A549 (cell line): ENCODE measurements around the gene ADGRL1. TPM values are rescaled to one million over a fixed set of nuclear protein-coding genes. Genes with fewer than 3 reads are reported as not detected.
"Not testable (repeated sequence)": the region's sequence is repeated elsewhere in the genome, so short reads cannot be mapped to it uniquely, and the experiment has no call there.

Experiments
- ATAC-seq, 2 experiments: fragments of 200-7000 bp in 1 of 2; fragments of >200 bp in 1 of 2; cut with Nextera tagmentation in 1 of 2; cut with Tn5 transposase in 1 of 2; 3 replicates each; pipeline versions ENCODE4 v1.8.0 to v1.9.1; 2018 to 2020; ENCODE audit warnings: mild to moderate bottlenecking in 1 of 2, moderate library complexity in 1 of 2
- CTCF ChIA-PET: fragments of 300-600 bp; sonication (Branson Sonifier 250); formaldehyde crosslinking; extraction: SDS; loops from one replicate; lab custom pipeline; 2021; ENCODE audit warnings: antibody characterized with exemption, inconsistent platforms; lab: Yijun Ruan, JAX
- POLR2A ChIA-PET: fragments of 350-600 bp; formaldehyde crosslinking; extraction: SDS; loops from one replicate; lab custom pipeline; 2021; ENCODE audit warnings: antibody characterized with exemption, inconsistent platforms; lab: Yijun Ruan, JAX
- DNase-seq, 2 experiments: peaks; one replicate each; pipeline versions ENCODE4 v3.0.0 to v3.0.0-alpha.2; 2011 to 2016; ENCODE audit warnings: low read depth in 1 of 2, low spot score in 1 of 2
- FAIRE-seq: peaks from 2 replicates; lab custom pipeline; 2011; peaks lifted over from hg19 to GRCh38; lab: Jason Lieb, UNC
- H3K27ac ChIP-seq, 2 experiments: fragments of >200 bp; sonication (Bioruptor Twin); formaldehyde crosslinking; 3 replicates each; pipeline ENCODE4 v1.5.1; 2016 to 2017
- H3K4me1 ChIP-seq: fragments of >200 bp; sonication (Bioruptor Twin); formaldehyde crosslinking; 3 replicates; pipeline ENCODE4 v1.6.1; 2016
- H3K4me2 ChIP-seq: fragments of >200 bp; sonication (Bioruptor Twin); formaldehyde crosslinking; 3 replicates; pipeline ENCODE4 v1.6.1; 2016
- H3K4me3 ChIP-seq: fragments of >200 bp; sonication (Bioruptor Twin); formaldehyde crosslinking; 3 replicates; pipeline ENCODE4 v1.5.1; 2016
- H3K9me3 ChIP-seq: fragments of >200 bp; sonication (Bioruptor Twin); formaldehyde crosslinking; 3 replicates; pipeline ENCODE4 v1.6.1; 2016
- CBX8 ChIP-seq: fragments of 200-600 bp; sonication (generic); IDR thresholded peaks from 2 replicates; pipeline ENCODE4 v1.6.1; 2016
- CTCF ChIP-seq: fragments of >200 bp; sonication (Bioruptor Twin); formaldehyde crosslinking; IDR thresholded peaks from 3 replicates; pipeline ENCODE4 v1.5.1; 2016
- EHMT2 ChIP-seq: fragments of 200-600 bp; sonication (generic); IDR thresholded peaks from 2 replicates; pipeline ENCODE4 v1.6.1; 2016; ENCODE audit warnings: antibody characterized with exemption, low read depth, mild to moderate bottlenecking, moderate library complexity
- ESRRA ChIP-seq: fragments of 150-350 bp; IDR thresholded peaks from 2 replicates; pipeline ENCODE4 v1.6.1; 2014; ENCODE audit warnings: mild to moderate bottlenecking, low read length, borderline replicate concordance
- FOSB ChIP-seq: fragments of 250-450 bp; sonication (Bioruptor Pico); IDR thresholded peaks from 2 replicates; pipeline ENCODE4 v1.5.0; 2020; ENCODE audit warnings: mild to moderate bottlenecking, moderate library complexity
- HMGXB4 ChIP-seq: fragments of 250-450 bp; sonication (Bioruptor Pico); IDR thresholded peaks from 2 replicates; pipeline ENCODE4 v1.5.0; 2021; ENCODE audit warnings: mild to moderate bottlenecking, moderate library complexity, borderline replicate concordance
- HOXB5 ChIP-seq: fragments of 250-450 bp; sonication (Bioruptor Pico); IDR thresholded peaks from 2 replicates; pipeline ENCODE4 v1.5.0; 2020; ENCODE audit warnings: mild to moderate bottlenecking, moderate library complexity
- KDM1A ChIP-seq: fragments of 200-600 bp; sonication (generic); IDR thresholded peaks from 2 replicates; pipeline ENCODE4 v1.6.1; 2016; ENCODE audit warnings: low read depth, mild to moderate bottlenecking
- NFE2L2 ChIP-seq: fragments of 150-350 bp; conservative IDR thresholded peaks from 2 replicates; pipeline ENCODE4 v1.6.1; 2014; ENCODE audit warnings: low read length
- NR3C1 ChIP-seq: fragments of >200 bp; sonication (Bioruptor Twin); formaldehyde crosslinking; IDR thresholded peaks from 3 replicates; pipeline ENCODE4 v1.6.1; 2017
- PBX3 ChIP-seq: IDR thresholded peaks from 2 replicates; pipeline ENCODE4 v1.6.1; 2012
- RCOR1 ChIP-seq: fragments of 150-350 bp; IDR thresholded peaks from 2 replicates; pipeline ENCODE4 v1.6.1; 2014; ENCODE audit warnings: antibody characterized with exemption, low read length, low read depth
- RFX5 ChIP-seq: fragments of 450-650 bp; IDR thresholded peaks from 2 replicates; pipeline ENCODE4 v1.7.1; 2014; ENCODE audit warnings: antibody characterized with exemption, mild to moderate bottlenecking, moderate library complexity
- SREBF2 ChIP-seq: fragments of 450-650 bp; IDR thresholded peaks from 2 replicates; pipeline ENCODE4 v1.6.1; 2014; ENCODE audit warnings: mild to moderate bottlenecking, moderate library complexity
- TP53 ChIP-seq: fragments of 250-450 bp; sonication (Bioruptor Pico); IDR thresholded peaks from 2 replicates; pipeline ENCODE4 v1.5.0; 2021; ENCODE audit warnings: mild to moderate bottlenecking, moderate library complexity
- USF2 ChIP-seq: fragments of 450-650 bp; IDR thresholded peaks from 2 replicates; pipeline ENCODE4 v1.6.1; 2014; ENCODE audit warnings: antibody characterized with exemption
- ZC3H11A ChIP-seq: fragments of 450-650 bp; IDR thresholded peaks from 2 replicates; pipeline ENCODE4 v1.6.1; 2014; ENCODE audit warnings: antibody characterized with exemption, mild to moderate bottlenecking
- ZNF302 ChIP-seq: fragments of 250-450 bp; sonication (Bioruptor Pico); IDR thresholded peaks from 2 replicates; pipeline ENCODE4 v1.9.0; 2021; ENCODE audit warnings: inconsistent platforms, mild to moderate bottlenecking, moderate library complexity
- WGBS: methylation state at CpG from one replicate; pipeline ENCODE4 v1.1.6; 2017; ENCODE audit errors: missing lambda C conversion rate; 5-methylcytosine and 5-hydroxymethylcytosine counted together
- polyA plus RNA-seq, 4 experiments: library from polyadenylated mRNA; depleted of rRNA in 3 of 4; stranded (reverse); fragments of >200 nt; fragmentation: RNase III in 1 of 4; extraction: RNeasy Plus Mini Kit Qiagen cat#74134 plus additional on column Dnase treatment in 1 of 4; gene quantifications; 2 replicates in 3 of 4; 3 replicates in 1 of 4; pipeline ENCODE4 v1.2.3, GENCODE V29; 2011 to 2017
- TF ChIP-seq, protein P1 (sequence below): fragments of 200-600 bp; sonication (generic); IDR thresholded peaks from 2 replicates; pipeline ENCODE4 v1.6.1; 2016; ENCODE audit warnings: antibody characterized with exemption, mild to moderate bottlenecking, moderate library complexity

Gene ADGRL1
- polyA plus RNA-seq, 2 of the 4 experiments (the other 2 are of a cell fraction), result 3.9 to 6.0 TPM

- CTCF ChIA-PET, result interaction anchor here (1.5 to 2.9 kb wide), 2 partner anchors 49 to 163 kb away, joined by 4 to 11 read pairs; partner anchors contain the start of gene ASF1B
- H3K27ac ChIP-seq, H3K4me2 ChIP-seq, ATAC-seq, FAIRE-seq, H3K4me3 ChIP-seq, H3K4me1 ChIP-seq, H3K9me3 ChIP-seq, POLR2A ChIA-PET, DNase-seq: not testable (repeated sequence)
- WGBS, result 94% methylated on average over 1 of the region's 1 CpG
Measured at GRCh38 chr19:14185691-14186090, 20.3 kb downstream of the ADGRL1 start.

DNA sequence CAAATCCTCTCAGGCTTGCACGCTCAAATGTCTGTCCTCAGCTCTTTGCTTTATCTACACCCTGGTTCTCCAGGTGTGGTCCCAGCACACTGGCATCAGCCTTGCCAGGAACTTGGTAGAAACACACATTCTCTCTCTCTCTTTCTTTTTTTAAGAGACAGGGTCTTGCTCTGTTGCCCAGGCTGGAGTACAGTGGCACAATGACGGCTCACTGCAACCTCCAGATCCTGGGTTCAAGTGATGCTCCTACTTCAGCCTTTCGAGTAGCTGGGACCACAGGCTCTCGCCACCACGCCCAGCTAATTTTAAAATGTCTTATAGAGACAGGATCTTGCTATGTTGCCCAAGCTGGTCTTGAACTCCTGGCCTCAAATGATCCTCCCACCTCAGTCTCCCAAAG lies 20.8 kb downstream of the ADGRL1 start:
- TF ChIP-seq TP53 (CRISPR knock-in tag) (no peak), NFE2L2 (no peak), ESRRA (no peak), USF2 (no peak), PBX3 (no peak)
- no peak for ATAC-seq
- CTCF ChIA-PET, result interaction anchor here (0.9 to 2.9 kb wide), 4 partner anchors 9 to 163 kb away, joined by 3 to 11 read pairs (median 4); partner anchors contain the start of gene ASF1B
- Histone ChIP-seq H3K27ac (no peak overlapping the region), H3K9me3 (no peaks in the 10 kb centered on the region), H3K4me1 (no peaks in the 10 kb centered on the region), H3K4me2 (no peak overlapping the region), H3K4me3 (no peak overlapping the region)
- 71% methylated on average over 3 of the region's 5 CpGs for whole genome bisulfite sequencing
- DNase-seq, result no peak
- POLR2A ChIA-PET, result no interaction called here
- no peak for FAIRE-seq

GRCh38 chr19:14183741-14184350 lies 22.1 kb downstream of the ADGRL1 start:
- TF ChIP-seq CTCF (no peak), HOXB5 (CRISPR knock-in tag) (no peak), ZC3H11A (no peak), NR3C1 (no peak), NFE2L2 (no peak), FOSB (CRISPR knock-in tag) (no peak), HMGXB4 (CRISPR knock-in tag) (no peak), EHMT2 (no peak), RFX5 (no peak), RCOR1 (no peak), ZNF302 (CRISPR knock-in tag) (no peak), SREBF2 (no peak), KDM1A (no peak), CBX8 (no peak)
- TF ChIP-seq, protein P1, sequence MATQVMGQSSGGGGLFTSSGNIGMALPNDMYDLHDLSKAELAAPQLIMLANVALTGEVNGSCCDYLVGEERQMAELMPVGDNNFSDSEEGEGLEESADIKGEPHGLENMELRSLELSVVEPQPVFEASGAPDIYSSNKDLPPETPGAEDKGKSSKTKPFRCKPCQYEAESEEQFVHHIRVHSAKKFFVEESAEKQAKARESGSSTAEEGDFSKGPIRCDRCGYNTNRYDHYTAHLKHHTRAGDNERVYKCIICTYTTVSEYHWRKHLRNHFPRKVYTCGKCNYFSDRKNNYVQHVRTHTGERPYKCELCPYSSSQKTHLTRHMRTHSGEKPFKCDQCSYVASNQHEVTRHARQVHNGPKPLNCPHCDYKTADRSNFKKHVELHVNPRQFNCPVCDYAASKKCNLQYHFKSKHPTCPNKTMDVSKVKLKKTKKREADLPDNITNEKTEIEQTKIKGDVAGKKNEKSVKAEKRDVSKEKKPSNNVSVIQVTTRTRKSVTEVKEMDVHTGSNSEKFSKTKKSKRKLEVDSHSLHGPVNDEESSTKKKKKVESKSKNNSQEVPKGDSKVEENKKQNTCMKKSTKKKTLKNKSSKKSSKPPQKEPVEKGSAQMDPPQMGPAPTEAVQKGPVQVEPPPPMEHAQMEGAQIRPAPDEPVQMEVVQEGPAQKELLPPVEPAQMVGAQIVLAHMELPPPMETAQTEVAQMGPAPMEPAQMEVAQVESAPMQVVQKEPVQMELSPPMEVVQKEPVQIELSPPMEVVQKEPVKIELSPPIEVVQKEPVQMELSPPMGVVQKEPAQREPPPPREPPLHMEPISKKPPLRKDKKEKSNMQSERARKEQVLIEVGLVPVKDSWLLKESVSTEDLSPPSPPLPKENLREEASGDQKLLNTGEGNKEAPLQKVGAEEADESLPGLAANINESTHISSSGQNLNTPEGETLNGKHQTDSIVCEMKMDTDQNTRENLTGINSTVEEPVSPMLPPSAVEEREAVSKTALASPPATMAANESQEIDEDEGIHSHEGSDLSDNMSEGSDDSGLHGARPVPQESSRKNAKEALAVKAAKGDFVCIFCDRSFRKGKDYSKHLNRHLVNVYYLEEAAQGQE, result no peak
- Histone ChIP-seq H3K4me2 (no peak overlapping the region), H3K9me3 (no peaks in the 10 kb centered on the region), H3K27ac (no peak overlapping the region), H3K4me3 (no peak overlapping the region), H3K4me1 (no peaks in the 10 kb centered on the region)
- POLR2A ChIA-PET, result no interaction called here
- DNase-seq, result no peak
- WGBS, result 92% methylated on average over 7 of the region's 14 CpGs
- no peak for FAIRE-seq
- CTCF ChIA-PET, result interaction anchor here (0.7 to 2.9 kb wide), 5 partner anchors 10 to 165 kb away, joined by 3 to 11 read pairs (median 3); no protein-coding TSS in a partner anchor
- no peak; a peak in 1 of 6 replicates for ATAC-seq
